ENCODE results near the gene SIGLEC14. TPM values are rescaled to one million over a fixed set of nuclear protein-coding genes. Genes with fewer than 3 reads are reported as not detected.
A peak's percentile ranks its signal among the peaks of the same experiment; 100 is the strongest.
"Not testable (repeated sequence)": the region's sequence is repeated elsewhere in the genome, so short reads cannot be mapped to it uniquely, and the experiment has no call there.

The SIGLEC14 gene
- total RNA-seq, 2 experiments from 2014 or later = not detected

GRCh38 chr19:51637362-51637978 is 9.2 kb downstream of the SIGLEC14 start:
- H3K27ac Mint-ChIP-seq = no peak overlapping the region
- no peak for DNase-seq
- H3K4me1 Mint-ChIP-seq (ENCODE audit: low read depth) = no peaks in the 10 kb centered on the region
- POLR2A ChIA-PET = no interaction called here
- no peak overlapping the region for H3K4me3 Mint-ChIP-seq
- H3K36me3 Mint-ChIP-seq = no peaks in the 10 kb centered on the region
- CTCF ChIA-PET = interaction anchor here (0.6 to 2.8 kb wide), 12 partner anchors 16 to 239 kb away, joined by 3 to 17 read pairs (median 4); no protein-coding TSS in a partner anchor
- peaks cover 29% of the 10 kb centered on the region for H3K27me3 Mint-ChIP-seq
- intact Hi-C loops (cut with micrococcal nuclease) = loop anchor here (1.0 kb wide), 1 partner anchor 164 kb away; no protein-coding TSS in a partner anchor
- H3K9me3 Mint-ChIP-seq = peaks cover 9% of the 10 kb centered on the region

- no peaks in the 10 kb centered on the region for H3K4me1 Mint-ChIP-seq (ENCODE audit: low read depth)
- H3K27ac Mint-ChIP-seq = no peak overlapping the region
- intact Hi-C loops (cut with micrococcal nuclease) = no loop called here
- H3K36me3 Mint-ChIP-seq = no peaks in the 10 kb centered on the region
- ChIA-PET CTCF (interaction anchor here (1.5 kb wide), 1 partner anchor 117 kb away, joined by 3 read pairs; no protein-coding TSS in a partner anchor), POLR2A (no interaction called here)
- no peak for DNase-seq
- peaks cover 15% of the 10 kb centered on the region for H3K27me3 Mint-ChIP-seq
- H3K4me3 Mint-ChIP-seq = no peak overlapping the region
- peaks cover 6% of the 10 kb centered on the region for H3K9me3 Mint-ChIP-seq
These were observed 14.5 kb downstream of the SIGLEC14 start for GRCh38 chr19:51632126-51632525.

GRCh38 chr19:51630315-51630714 is 16.3 kb downstream of the SIGLEC14 start, which contains the start of gene SIGLEC5:
Gene SIGLEC5, minus strand, starts transcription at chr19:51630401. Its CDS starts 66 bp downstream, at chr19:51630335.
- H3K9me3 Mint-ChIP-seq; intact Hi-C loops (cut with micrococcal nuclease); H3K4me1 Mint-ChIP-seq (ENCODE audit: low read depth); H3K4me3 Mint-ChIP-seq; H3K27ac Mint-ChIP-seq; DNase-seq; H3K36me3 Mint-ChIP-seq: not testable (repeated sequence)
- POLR2A ChIA-PET = interaction anchor here (0.7 kb wide), 1 partner anchor 32 kb away, joined by 6 read pairs; no protein-coding TSS in a partner anchor
- peaks cover 15% of the 10 kb centered on the region for H3K27me3 Mint-ChIP-seq
- CTCF ChIA-PET = interaction anchor here (0.7 to 1.0 kb wide), 2 partner anchors 117 to 451 kb away, joined by 3 to 4 read pairs; no protein-coding TSS in a partner anchor

GRCh38 chr19:51628153-51628939 is 18.3 kb downstream of the SIGLEC14 start:
- intact Hi-C loops (cut with micrococcal nuclease) = no loop called here
- DNase-seq = no peak
- ChIA-PET POLR2A (no interaction called here), CTCF (no interaction called here)
- H3K27me3 Mint-ChIP-seq = peaks cover 24% of the 10 kb centered on the region
- no peak overlapping the region for H3K27ac Mint-ChIP-seq
- no peaks in the 10 kb centered on the region for H3K9me3 Mint-ChIP-seq
- H3K4me1 Mint-ChIP-seq (ENCODE audit: low read depth) = no peaks in the 10 kb centered on the region
- H3K4me3 Mint-ChIP-seq = no peak overlapping the region
- no peaks in the 10 kb centered on the region for H3K36me3 Mint-ChIP-seq

- Mint-ChIP-seq H3K9me3 (no peaks in the 10 kb centered on the region), H3K27me3 (peaks cover 26% of the 10 kb centered on the region), H3K4me1 (ENCODE audit: low read depth) (no peaks in the 10 kb centered on the region), H3K4me3 (no peak overlapping the region), H3K36me3 (no peaks in the 10 kb centered on the region), H3K27ac (no peak overlapping the region)
- intact Hi-C loops (cut with micrococcal nuclease) = no loop called here
- ChIA-PET CTCF (no interaction called here), POLR2A (no interaction called here)
- DNase-seq = no peak
These were observed 19.0 kb downstream of the SIGLEC14 start for GRCh38 chr19:51627491-51628138.

- Mint-ChIP-seq H3K36me3 (no peaks in the 10 kb centered on the region), H3K4me3 (no peak overlapping the region), H3K27ac (no peak overlapping the region), H3K4me1 (ENCODE audit: low read depth) (no peaks in the 10 kb centered on the region), H3K27me3 (peaks cover 26% of the 10 kb centered on the region), H3K9me3 (no peaks in the 10 kb centered on the region)
- DNase-seq = no peak
- CTCF ChIA-PET = no interaction called here
- intact Hi-C loops (cut with micrococcal nuclease) = no loop called here
- POLR2A ChIA-PET = no interaction called here
These were observed 19.9 kb downstream of the SIGLEC14 start for GRCh38 chr19:51626675-51627074.

GRCh38 chr19:51621178-51621577 is 25.4 kb downstream of the SIGLEC14 start:
- intact Hi-C loops (cut with micrococcal nuclease) = no loop called here
- CTCF ChIA-PET = interaction anchor here (0.7 to 1.4 kb wide), 3 partner anchors 17 to 146 kb away, joined by 3 to 5 read pairs (median 3); no protein-coding TSS in a partner anchor

GRCh38 chr19:51615991-51616390 is 30.6 kb downstream of the SIGLEC14 start:
- CTCF ChIA-PET = no interaction called here
- peaks cover 2% of the 10 kb centered on the region for H3K36me3 Mint-ChIP-seq
- H3K9me3 Mint-ChIP-seq = peaks cover 8% of the 10 kb centered on the region
- POLR2A ChIA-PET = no interaction called here
- no peak overlapping the region for H3K27ac Mint-ChIP-seq
- intact Hi-C loops (cut with micrococcal nuclease) = no loop called here
- peaks cover 38% of the 10 kb centered on the region for H3K27me3 Mint-ChIP-seq
- DNase-seq = no peak
- H3K4me1 Mint-ChIP-seq (ENCODE audit: low read depth) = no peaks in the 10 kb centered on the region
- H3K4me3 Mint-ChIP-seq = no peak overlapping the region

More at GRCh38 chr19:51621178-51621577, 25.4 kb downstream of the SIGLEC14 start:
- POLR2A ChIA-PET = no interaction called here
- Mint-ChIP-seq H3K36me3 (no peaks in the 10 kb centered on the region), H3K4me1 (ENCODE audit: low read depth) (no peaks in the 10 kb centered on the region), H3K9me3 (no peaks in the 10 kb centered on the region), H3K27ac (no peak overlapping the region), H3K4me3 (no peak overlapping the region), H3K27me3 (peaks cover 16% of the 10 kb centered on the region)
- no peak for DNase-seq

- no peaks in the 10 kb centered on the region for H3K4me1 Mint-ChIP-seq (ENCODE audit: low read depth)
These were observed 31.8 kb downstream of the SIGLEC14 start for GRCh38 chr19:51614789-51615188.

GRCh38 chr19:51610576-51610975 is 36.0 kb downstream of the SIGLEC14 start:
- H3K36me3 Mint-ChIP-seq = peaks cover 2% of the 10 kb centered on the region
- POLR2A ChIA-PET = no interaction called here
- peaks cover 8% of the 10 kb centered on the region for H3K9me3 Mint-ChIP-seq
- DNase-seq = no peak
- intact Hi-C loops (cut with micrococcal nuclease) = no loop called here
- no peak overlapping the region for H3K4me3 Mint-ChIP-seq
- H3K27me3 Mint-ChIP-seq = peaks cover 35% of the 10 kb centered on the region
- peaks cover 20% of the 10 kb centered on the region for H3K4me1 Mint-ChIP-seq (ENCODE audit: low read depth)
- no peak overlapping the region for H3K27ac Mint-ChIP-seq
- CTCF ChIA-PET = interaction anchor here (1.3 kb wide), 1 partner anchor 138 kb away, joined by 4 read pairs; no protein-coding TSS in a partner anchor

More at GRCh38 chr19:51614789-51615188, 31.8 kb downstream of the SIGLEC14 start:
- H3K9me3 Mint-ChIP-seq = peaks cover 8% of the 10 kb centered on the region
- DNase-seq = no peak
- no peak overlapping the region for H3K4me3 Mint-ChIP-seq
- ChIA-PET POLR2A (no interaction called here), CTCF (interaction anchor here (0.6 to 1.5 kb wide), 5 partner anchors 15 to 141 kb away, joined by 3 to 5 read pairs (median 3); no protein-coding TSS in a partner anchor)
- intact Hi-C loops (cut with micrococcal nuclease) = no loop called here
- no peak overlapping the region for H3K27ac Mint-ChIP-seq
- peaks cover 38% of the 10 kb centered on the region for H3K27me3 Mint-ChIP-seq
- peaks cover 2% of the 10 kb centered on the region for H3K36me3 Mint-ChIP-seq

GRCh38 chr19:51607920-51608562 is 38.6 kb downstream of the SIGLEC14 start:
- Mint-ChIP-seq H3K4me3 (no peak overlapping the region), H3K36me3 (peaks cover 4% of the 10 kb centered on the region), H3K4me1 (ENCODE audit: low read depth) (peaks cover 20% of the 10 kb centered on the region), H3K9me3 (peaks cover 7% of the 10 kb centered on the region), H3K27me3 (peaks cover 28% of the 10 kb centered on the region), H3K27ac (no peak overlapping the region)
- intact Hi-C loops (cut with micrococcal nuclease) = no loop called here
- DNase-seq = peak; percentile 78
- CTCF ChIA-PET = interaction anchor here (0.6 to 1.1 kb wide), 6 partner anchors 13 to 104 kb away, joined by 3 to 4 read pairs (median 3); no protein-coding TSS in a partner anchor
- POLR2A ChIA-PET = no interaction called here

Data from activated CD4-positive, alpha-beta memory T cell treated with anti-CD3 and anti-CD28 coated beads for 36 hours (primary cell).